Stimulated activated CD4-positive, alpha-beta T cell treated with anti-CD3 and anti-CD28 coated beads, TNF-alpha, amount 100 ng/mL, for 48 hours (primary cell): ENCODE measurements around the gene SEMA4G.
"Not testable (repeated sequence)": the region's sequence is repeated elsewhere in the genome, so short reads cannot be mapped to it uniquely, and the experiment has no call there.

Experiments
- DNase-seq, 3 donors: peaks; one replicate each; pipeline ENCODE4 v3.0.0-alpha.2; 2020; ENCODE audit warnings: low read depth in 3 of 3

Gene SEMA4G

DNA sequence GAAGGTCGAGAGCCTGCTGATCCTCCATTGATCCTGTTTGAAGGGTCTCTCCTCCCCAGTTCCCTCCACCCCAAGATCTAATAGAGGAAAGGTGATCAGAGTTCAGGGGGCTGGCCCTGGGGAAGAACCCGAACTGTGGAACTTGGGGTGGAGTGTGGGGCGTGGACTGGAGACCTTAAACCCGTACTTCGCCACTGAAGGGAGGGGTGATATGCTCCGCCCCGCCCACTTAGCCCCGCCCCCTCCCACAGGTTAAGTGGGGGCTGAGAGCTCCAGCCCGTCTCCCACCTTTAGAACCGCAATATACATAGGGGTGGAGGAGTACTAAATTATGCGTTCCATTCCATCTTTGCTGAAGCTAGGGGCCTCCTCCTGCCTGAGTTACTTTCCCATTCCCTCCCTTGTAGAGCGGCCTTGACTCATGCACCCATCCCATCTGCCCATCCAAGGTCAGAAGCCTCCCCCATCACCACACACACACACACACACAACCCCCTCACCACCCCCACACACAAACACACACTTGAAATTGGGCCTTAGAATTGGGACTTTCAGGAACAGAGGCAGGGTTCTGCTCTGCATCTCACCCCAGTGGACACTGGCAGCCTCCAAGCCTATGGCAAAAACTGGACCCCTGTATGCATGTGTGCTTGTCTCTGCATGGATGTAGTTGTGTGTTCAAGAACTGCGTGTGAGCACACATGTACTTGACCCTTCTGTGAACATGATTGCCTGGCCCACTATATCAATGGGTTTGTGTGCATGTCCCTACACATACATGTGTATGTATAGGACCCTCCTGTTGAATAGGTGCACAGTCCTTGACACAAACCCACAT is 991 bp downstream of the SEMA4G start:
- no peak for DNase-seq

DNA sequence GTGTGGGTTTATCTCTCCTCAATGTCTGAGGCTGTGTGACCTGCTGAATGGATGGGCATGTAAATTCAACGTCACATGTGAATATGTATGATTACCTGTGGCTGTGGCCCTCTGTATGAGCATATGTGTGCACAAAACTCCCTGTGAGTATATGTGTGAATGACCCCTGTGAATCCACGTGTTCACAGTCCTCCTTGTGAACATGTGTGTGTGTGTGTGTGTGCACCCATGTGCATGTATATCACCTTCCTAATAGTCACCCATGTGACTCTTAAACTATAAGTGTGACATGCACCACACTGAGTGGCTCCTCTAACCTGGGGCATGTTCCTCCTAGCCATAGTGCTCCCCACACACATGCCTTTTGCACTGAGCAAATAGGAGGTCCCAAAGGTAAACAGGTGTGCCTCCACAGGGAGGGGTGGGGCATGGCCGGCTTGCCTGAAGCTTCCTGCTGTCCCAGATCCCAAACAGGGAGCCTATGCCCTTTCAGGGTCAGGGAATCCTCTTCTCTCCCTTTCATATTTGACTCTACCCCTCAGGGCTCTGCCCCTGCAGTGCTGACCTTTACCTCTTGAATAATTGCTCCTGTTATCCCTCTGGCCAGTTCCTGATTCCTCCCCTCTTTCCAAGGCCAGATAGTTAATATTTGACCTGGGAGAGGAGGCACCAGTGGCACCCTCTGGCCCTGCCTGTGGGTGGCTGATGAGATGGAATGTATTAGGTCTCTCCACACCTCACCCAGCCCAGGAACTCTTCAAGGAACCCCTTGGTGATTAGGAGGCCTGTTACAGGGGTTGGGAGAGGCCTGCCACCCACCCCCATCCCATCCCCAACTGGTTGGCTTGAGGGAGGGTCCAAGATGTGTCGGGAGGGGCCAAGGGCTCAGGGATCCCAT is 1.9 kb downstream of the SEMA4G start:
- no peak for DNase-seq

DNA sequence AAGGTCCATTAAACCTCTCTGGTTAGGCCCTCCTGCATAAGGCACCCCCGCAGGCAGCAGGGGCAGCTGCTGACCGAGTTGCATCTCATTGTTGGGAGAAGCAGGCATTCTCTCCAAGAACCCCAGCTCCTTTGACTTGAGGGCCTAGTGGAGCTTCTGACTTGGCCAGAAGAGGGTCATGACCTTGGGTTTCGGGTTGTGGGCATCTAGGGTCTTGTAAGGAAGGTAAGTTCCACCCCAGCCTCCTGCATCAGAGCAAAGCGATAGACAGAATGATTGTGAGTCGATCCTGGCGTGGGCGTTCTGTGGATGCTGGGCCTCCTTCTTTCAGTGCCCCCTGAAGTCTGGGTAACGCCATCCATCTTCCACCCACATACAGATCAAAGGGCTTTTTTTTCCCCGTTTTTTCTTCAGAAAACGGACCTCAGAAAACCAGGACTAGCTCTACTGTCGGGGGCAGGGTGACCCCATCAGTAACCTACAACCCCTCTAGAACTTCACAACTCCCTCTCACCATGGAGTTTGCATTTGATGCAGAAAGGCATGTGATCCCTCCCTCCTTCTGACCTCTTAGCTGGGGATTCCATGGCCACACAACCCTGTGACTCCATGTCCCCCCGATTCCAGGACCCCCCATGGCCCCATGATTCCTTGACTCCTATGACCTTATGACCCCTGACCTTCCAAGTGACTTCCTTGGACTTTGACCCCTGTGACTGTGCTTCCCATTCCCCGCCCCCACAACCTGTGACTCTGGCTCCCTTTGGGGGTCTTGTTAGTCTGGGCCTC is 3.0 kb downstream of the SEMA4G start:
- DNase-seq, result no peak

DNA sequence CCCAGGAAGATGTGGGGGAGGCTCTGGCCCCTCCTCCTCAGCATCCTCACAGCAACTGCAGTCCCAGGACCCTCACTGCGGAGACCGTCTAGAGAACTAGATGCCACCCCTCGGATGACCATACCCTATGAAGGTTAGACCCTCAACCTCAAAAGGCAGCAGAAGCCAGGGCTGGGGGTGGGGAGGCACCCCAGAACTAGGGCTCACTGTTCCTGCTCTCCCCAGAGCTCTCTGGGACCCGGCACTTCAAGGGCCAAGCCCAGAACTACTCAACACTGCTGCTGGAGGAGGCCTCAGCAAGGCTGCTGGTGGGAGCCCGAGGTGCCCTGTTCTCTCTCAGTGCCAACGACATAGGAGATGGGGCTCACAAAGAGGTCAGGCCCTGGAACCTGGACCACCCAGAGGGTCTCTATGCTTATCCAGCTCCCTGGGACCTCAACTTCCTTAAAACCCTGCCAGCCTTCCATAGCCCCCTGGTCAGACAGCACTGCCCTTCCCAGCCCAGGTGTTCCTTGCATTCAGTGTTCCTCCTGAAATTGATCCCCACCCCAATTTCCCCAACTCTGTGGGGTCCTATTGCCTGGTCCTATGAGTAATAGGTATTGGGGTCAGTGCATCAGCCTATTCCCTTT is 3.7 kb downstream of the SEMA4G start:
- DNase-seq, result no peak

DNA sequence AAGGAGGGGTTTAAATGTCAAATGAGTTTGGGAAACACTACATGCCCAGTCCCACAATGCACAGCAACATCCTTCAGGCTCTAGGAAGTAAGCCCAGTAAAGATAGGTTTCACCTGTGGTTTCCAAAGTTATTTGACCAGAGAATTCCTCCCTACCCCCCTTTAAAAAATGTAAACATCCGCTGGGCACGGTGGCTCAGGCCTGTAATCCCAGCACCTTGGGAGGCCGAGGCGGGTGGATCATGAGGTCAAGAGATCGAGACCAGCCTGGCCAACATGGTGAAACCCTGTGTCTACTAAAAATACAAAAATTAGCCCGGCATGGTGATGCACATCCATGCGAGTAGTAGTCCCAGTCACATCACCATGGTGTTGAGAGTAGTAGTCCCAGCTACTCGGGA is 6.1 kb downstream of the SEMA4G start:
- not testable (repeated sequence) for DNase-seq

DNA sequence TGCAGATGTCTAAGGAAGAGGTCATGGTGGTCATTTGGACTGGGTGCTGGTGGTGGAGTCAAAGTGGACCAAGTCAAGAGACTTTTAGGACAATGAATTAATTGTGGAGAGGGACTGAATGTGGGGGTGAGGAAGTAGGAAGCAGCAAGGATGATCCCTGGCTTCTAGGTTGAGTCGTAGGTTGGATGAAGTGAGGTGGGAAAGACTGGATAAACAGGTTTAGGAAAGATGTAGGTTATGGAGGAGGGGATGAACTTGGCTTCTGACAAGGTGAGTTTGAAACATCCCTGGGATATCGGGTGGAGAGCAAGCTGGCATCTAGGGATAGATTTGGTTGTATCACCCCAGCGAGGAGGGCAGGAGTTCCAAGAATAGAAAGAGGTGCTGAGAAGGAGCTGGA is 7.6 kb downstream of the SEMA4G start:
- DNase-seq, result no peak

DNA sequence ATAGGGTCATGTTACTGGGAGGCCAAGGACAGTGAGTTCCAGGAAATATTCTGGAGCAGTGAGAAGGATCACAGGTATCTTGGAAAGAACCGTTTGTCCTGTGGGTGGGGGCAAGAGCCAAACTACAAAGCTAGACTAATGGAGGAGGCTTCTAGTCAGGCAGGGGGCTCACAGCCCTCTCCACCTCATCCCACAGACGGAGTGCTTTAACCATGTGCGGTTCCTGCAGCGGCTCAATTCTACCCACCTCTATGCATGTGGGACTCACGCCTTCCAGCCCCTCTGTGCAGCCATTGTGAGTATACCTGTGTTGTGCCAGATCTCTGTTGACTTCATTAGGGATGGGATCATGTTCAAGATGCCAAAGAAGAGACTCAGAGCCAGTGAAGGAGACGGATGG is 8.1 kb downstream of the SEMA4G start:
- DNase-seq, result no peak

DNA sequence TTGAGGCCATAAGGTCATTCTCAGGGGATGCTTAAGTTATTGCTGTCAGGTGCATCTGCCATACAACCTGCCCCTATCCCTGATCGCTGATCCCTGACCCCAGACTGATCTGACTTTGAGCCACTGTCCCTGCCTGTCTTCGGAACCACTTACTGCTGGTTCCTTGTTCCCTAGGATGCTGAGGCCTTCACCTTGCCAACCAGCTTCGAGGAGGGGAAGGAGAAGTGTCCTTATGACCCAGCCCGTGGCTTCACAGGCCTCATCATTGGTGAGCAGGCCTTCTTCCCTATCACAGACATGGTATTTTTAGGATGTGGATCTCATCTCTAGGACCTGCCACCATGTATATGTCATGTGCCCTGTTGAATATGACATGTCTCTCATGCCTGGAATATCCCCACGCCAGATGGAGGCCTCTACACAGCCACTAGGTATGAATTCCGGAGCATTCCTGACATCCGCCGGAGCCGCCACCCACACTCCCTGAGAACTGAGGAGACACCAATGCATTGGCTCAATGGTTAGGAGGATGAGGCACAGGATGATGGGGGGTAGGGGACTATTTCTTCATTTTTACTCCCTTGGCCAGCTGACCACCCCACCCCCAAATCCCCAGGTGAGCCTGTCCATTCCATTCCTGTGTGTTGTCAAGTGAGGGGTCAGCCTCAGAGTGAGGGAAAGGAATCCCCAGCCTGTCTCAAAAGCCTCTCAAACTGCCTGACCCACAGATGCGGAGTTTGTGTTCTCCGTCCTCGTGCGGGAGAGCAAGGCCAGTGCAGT is 9.0 kb downstream of the SEMA4G start:
- DNase-seq, result no peak

DNA sequence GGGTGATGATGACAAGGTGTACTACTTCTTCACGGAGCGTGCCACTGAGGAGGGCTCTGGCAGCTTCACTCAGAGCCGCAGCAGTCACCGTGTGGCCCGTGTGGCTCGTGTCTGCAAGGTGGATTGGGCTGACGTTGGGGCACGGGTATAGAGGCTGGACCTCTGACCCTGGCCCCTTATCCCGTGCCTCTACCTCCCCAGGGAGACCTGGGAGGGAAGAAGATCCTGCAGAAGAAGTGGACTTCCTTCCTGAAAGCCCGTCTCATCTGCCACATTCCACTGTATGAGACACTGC is 9.5 kb downstream of the SEMA4G start:
- no peak for DNase-seq

DNA sequence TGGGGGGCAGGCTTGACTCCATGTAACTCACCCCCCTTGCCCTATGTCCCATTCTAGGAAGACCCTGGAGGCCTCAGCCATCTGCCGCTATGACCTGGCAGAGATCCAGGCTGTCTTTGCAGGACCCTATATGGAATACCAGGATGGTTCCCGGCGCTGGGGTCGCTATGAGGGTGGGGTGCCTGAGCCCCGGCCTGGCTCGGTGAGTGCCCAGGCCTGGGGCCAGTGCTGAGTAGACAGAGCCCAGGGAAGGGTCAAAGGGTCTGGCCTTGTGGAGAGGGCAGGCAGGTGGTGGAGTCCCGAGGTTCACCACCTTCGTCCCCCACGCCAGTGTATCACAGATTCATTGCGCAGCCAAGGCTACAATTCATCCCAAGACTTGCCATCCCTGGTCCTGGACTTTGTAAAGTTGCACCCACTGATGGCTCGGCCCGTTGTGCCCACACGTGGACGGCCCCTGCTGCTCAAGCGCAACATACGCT is 10.5 kb downstream of the SEMA4G start:
- DNase-seq, result no peak

DNA sequence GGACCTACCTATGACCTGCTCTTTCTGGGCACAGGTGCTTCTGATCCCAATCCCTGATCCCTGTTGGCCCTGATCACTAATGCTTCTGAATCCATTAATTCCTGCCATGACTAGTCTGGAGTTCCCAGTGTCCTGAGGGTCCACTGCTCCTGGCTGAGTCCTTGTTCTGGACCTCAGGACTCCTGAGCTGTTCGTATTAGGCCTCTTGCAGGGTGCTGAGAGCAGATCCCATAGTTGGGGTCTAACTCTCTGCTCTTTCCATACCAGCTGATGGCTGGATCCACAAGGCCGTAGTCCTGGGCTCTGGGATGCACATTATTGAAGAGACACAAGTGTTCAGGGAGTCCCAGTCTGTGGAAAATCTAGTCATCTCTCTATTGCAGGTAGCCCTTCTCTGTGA is 11.0 kb downstream of the SEMA4G start:
- DNase-seq, result no peak

DNA sequence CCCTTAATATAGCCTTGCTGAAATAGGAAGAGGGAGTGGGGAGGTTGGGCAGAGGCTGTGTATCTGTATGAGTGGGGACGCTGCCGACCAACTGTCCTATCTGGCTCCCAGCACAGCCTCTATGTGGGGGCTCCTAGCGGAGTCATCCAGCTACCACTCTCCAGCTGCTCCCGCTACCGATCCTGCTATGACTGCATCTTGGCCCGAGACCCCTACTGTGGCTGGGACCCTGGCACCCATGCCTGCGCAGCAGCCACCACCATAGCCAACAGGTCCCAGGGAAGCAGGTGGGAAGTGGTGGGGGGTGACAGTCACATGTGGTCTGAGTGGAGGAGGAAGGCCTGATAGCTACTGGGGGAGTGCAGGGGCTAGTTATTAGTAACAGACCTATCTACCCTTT is 11.4 kb downstream of the SEMA4G start:
- no peak for DNase-seq

DNA sequence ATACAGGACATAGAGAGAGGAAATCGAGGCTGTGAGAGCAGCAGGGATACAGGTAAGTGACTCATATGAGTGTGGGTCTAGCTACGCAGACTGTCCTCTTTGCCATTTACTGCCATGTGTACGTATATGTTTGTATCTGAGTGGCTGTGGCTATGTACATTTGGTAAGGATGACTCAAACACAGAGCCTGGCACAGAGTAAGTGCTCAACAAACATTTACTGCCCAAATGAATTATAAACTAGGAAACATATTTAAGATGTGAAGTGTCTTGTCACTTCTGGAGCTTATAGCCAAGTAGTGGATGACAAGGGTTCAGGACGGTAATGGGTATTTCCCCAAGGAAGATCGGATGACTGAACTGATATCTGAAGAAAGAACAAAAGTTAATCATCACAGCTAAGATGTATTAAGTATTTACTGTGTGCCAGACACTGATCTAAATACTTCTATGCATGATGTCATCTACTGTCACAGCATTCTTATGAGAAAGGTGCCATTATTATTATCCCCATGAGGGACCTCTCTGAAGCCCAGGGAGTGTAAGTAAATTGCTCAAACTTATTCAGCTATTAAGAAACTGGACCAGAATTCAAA is 12.0 kb downstream of the SEMA4G start:
- no peak for DNase-seq

DNA sequence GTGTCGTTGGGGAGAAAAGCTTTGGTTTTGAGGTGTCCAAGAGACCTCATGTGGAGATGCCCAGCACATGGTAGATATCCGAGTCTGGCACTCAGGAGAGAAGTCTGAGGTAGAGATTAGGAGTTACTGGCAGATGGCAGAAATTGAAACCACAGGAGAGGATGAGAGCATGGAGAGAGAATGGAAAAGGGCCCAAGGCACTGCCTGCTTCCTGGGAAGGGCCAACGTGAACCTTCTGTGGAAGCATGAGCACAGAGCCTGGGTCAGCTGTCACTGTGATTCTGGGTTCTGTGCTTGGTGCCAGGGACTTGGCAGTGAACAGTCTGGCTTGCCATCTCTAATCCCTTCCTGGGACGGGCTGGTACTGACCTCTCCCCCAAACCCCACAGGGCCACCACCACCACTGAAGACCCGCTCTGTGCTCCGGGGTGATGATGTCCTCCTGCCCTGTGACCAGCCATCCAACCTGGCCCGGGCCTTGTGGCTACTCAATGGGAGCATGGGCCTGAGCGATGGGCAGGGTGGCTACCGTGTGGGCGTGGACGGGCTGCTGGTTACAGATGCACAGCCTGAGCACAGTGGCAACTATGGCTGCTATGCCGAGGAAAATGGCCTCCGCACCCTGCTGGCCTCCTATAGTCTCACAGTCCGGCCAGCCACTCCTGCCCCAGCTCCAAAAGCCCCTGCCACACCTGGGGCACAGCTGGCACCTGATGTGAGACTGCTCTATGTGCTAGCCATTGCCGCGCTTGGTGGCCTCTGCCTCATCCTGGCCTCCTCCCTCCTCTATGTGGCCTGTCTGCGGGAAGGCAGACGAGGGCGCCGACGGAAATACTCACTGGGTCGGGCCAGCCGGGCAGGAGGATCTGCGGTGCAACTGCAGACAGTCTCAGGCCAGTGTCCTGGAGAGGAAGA is 13.9 kb downstream of the SEMA4G start:
- DNase-seq, result no peak

DNA sequence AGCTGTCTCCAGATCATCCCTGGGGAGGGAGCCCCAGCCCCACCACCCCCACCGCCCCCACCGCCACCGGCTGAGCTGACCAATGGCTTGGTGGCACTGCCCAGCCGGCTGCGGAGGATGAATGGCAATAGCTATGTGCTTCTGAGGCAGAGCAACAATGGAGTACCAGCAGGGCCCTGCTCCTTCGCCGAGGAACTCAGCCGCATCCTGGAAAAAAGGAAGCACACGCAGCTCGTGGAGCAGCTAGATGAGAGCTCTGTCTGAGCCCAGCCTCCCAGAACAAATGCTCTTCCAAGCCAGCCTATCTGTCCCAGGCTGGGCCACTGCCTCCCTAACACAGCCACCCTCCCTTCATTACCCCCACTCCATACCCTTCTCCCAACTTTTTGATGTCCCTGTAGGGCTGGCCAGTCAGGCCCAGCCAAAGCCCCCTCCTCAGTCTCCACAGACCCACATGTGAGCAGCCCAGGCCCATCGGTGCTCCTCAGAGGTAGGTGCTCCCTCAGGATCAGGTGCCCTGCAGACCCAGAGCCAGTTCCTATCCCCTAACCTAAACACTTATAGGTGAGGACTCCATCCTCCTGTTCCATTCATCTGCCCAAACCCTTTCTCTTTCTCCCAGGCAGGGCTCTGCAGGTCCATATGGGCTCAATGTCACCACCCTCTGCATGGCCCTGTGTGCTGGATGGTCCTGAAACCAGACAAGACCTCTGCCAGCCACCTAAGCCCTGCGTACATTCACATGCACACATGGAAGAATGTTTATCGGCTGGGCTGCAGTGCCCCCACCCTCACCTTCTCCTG is 14.8 kb downstream of the SEMA4G start:
- DNase-seq, result no peak

DNA sequence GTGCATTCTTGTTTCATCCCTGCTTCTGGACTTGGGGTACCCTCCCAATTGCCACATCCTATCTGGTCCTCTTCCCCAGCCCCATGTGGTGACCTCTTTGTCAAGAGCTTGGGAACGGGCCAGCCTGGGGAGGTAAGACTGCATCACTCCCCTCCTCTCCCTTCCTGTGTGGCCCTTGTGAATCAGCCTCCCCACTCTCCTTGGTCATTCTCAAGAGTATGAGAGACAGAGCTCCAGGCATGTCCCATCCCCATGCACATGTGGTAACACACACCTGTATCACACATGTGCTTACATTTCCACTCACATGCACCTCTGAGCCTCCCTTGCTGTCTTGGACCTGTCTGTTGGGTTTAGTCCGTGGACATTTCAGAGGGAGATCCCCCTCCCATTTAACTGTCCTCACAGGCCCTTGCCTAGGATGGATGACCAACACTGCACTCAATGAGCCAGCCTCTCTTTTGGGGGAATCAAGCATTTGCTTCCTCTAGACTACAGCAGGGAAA is 15.4 kb downstream of the SEMA4G start:
- DNase-seq, result no peak

DNA sequence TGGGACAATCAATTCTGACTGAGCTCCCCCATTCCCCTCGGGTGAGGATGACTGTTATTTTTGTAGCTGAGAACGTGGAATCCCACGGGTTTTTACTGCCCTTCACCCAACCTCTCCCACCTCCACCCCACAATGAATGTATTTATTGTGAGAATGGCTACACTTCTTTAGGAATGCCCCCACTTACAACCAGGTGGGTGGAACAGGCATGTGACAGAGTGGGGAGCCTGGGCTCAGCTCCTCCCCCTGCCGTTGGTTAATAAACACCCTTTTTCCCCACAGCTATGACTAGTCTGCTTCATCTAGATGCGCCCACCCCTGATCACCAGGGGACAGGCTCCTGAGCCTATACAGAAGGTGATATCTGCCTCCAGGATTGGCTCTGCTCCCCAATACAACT is 16.0 kb downstream of the SEMA4G start:
- no peak for DNase-seq

DNA sequence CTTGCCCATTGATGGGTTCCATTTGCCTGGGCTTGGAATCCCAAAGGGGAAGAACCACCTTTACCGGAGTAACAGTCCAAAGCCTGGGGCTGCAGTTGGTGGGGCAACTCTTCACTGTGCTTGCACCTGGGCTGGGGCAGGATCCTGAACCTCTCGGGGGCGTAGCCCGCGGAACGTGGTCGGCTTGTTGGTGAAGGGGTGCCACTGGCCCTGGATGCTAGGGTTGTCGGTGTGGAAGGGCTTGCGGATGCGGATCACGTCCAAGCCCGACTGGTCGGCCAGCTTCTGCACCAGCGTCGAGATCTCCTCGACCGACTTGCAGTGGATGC is 17.3 kb downstream of the SEMA4G start:
- no peak for DNase-seq
